ENCODE measurements around the gene COG6.

DNA sequence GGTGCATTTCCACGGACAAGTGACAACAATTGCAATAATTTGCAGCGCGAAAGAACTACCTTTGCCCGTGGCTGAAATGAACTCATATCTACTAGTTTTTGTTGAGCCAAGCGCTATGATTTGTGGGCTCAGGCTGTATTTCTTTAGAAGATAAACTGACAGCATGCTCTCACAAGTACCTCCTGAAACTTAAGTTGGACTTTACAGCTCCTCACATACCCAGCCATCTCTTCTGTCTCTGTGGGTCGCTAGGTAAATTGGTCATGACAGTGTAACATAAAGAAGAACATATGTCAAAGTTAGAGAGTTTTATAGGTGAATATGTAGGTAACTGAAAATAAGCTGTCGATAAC, 839 bp downstream of the COG6 start:
- TF ChIP-seq CTCF (IDR thresholded peaks at IDR 0.05), result no peak
- TF ChIP-seq POLR2A (IDR thresholded peaks at IDR 0.05), result no peak
